GM23248 (cell line): Measurements from ENCODE around the gene HSP90AB1. TPM values are rescaled to one million over a fixed set of nuclear protein-coding genes. Genes with fewer than 3 reads are reported as not detected.

Experiments
- DNase-seq: peaks from one replicate; pipeline ENCODE4 v3.0.0-alpha.2; 2015
- H2AFZ ChIP-seq: fragments of 200-600 bp; sonication (generic); 2 replicates; pipeline ENCODE4 v1.6.1; 2016; ENCODE audit warnings: antibody characterized with exemption
- H3F3A ChIP-seq: fragments of 200-600 bp; sonication (generic); 2 replicates; pipeline ENCODE4 v1.6.1; 2016; ENCODE audit warnings: mild to moderate bottlenecking, antibody characterized with exemption, mixed run types; ENCODE audit not compliant: insufficient read depth
- H3K27ac ChIP-seq: fragments of 200-600 bp; sonication (generic); 2 replicates; pipeline ENCODE4 v1.5.1; 2016; ENCODE audit warnings: mild to moderate bottlenecking
- H3K27me3 ChIP-seq: fragments of 200-600 bp; sonication (generic); replicated peaks from 2 replicates; pipeline ENCODE4 v1.6.1; 2016; ENCODE audit warnings: mild to moderate bottlenecking; ENCODE audit not compliant: insufficient read depth
- H3K36me3 ChIP-seq: fragments of 200-600 bp; sonication (generic); 2 replicates; pipeline ENCODE4 v1.6.1; 2016; ENCODE audit warnings: low read depth, mild to moderate bottlenecking
- H3K4me1 ChIP-seq: fragments of 200-600 bp; sonication (generic); 2 replicates; pipeline ENCODE4 v1.6.1; 2016; ENCODE audit warnings: mild to moderate bottlenecking; ENCODE audit not compliant: insufficient read depth
- H3K4me2 ChIP-seq: fragments of 200-600 bp; sonication (generic); one replicate; pipeline ENCODE4 v1.6.1; 2016; ENCODE audit warnings: mild to moderate bottlenecking; ENCODE audit not compliant: unreplicated experiment
- H3K4me3 ChIP-seq: fragments of 200-600 bp; sonication (generic); 2 replicates; pipeline ENCODE4 v1.5.1; 2016; ENCODE audit warnings: mild to moderate bottlenecking
- H3K79me2 ChIP-seq: fragments of 200-600 bp; sonication (generic); 2 replicates; pipeline ENCODE4 v1.6.1; 2016; ENCODE audit warnings: mild to moderate bottlenecking; ENCODE audit not compliant: insufficient read depth
- H3K9ac ChIP-seq: fragments of 200-600 bp; sonication (generic); 2 replicates; pipeline ENCODE4 v1.6.1; 2016; ENCODE audit warnings: mild to moderate bottlenecking
- H3K9me2 ChIP-seq: fragments of 200-600 bp; sonication (generic); 2 replicates; pipeline ENCODE4 v1.6.1; 2016; ENCODE audit warnings: mixed run types, mild to moderate bottlenecking, moderate library complexity; ENCODE audit not compliant: insufficient read depth
- H3K9me3 ChIP-seq: fragments of 200-600 bp; sonication (generic); one replicate; pipeline ENCODE4 v1.6.1; 2017; ENCODE audit warnings: low read depth
- H4K20me1 ChIP-seq: fragments of 200-600 bp; sonication (generic); 2 replicates; pipeline ENCODE4 v1.6.0; 2016; ENCODE audit not compliant: insufficient read depth
- EZH2 ChIP-seq: fragments of 200-600 bp; sonication (generic); IDR thresholded peaks from 2 replicates; pipeline ENCODE4 v1.6.1; 2018; ENCODE audit warnings: antibody characterized with exemption, mild to moderate bottlenecking; ENCODE audit not compliant: insufficient read depth, poor library complexity, severe bottlenecking
- EZH2phosphoT487 ChIP-seq: fragments of 200-600 bp; sonication (generic); IDR thresholded peaks from 2 replicates; pipeline ENCODE4 v1.6.1; 2018; ENCODE audit warnings: antibody characterized with exemption, moderate library complexity, mild to moderate bottlenecking, low read depth; ENCODE audit not compliant: insufficient read depth
- WGBS, 2 experiments: methylation state at CpG; one replicate each; pipeline ENCODE4 v1.1.6; 2015 to 2017; ENCODE audit warnings: low lambda C conversion rate in 2 of 2, low coverage in 1 of 2; ENCODE audit errors: missing lambda C conversion rate in 2 of 2; 5-methylcytosine and 5-hydroxymethylcytosine counted together
- in situ Hi-C: fragments of 300-500 bp; cut with MboI; formaldehyde crosslinking; loops from 2 replicates; pipeline ENCODE4 v1.15.0; 2020
- polyA plus RNA-seq: library from polyadenylated mRNA; unstranded; fragments of >200 nt; fragmentation: Nextera tagmentation; extraction: Ambion mirVana; gene quantifications from 2 replicates; pipeline ENCODE4 v1.2.1, GENCODE V29; 2016
- total RNA-seq: library from RNA; depleted of rRNA; stranded (reverse); fragments of >200 nt; shearing (Covaris generic); gene quantifications from 2 replicates; pipeline ENCODE4 v1.2.3, GENCODE V29; 2014

The HSP90AB1 gene
- total and polyA plus RNA-seq, 2 experiments from 2014 or later: 392 to 732 TPM

GRCh38 chr6:44207966-44208365 lies 38.9 kb upstream of the HSP90AB1 start:
- Histone ChIP-seq H3K4me1 (no peaks in the 10 kb centered on the region), H3K9me3 (no peaks in the 10 kb centered on the region), H3K27me3 (no peaks in the 10 kb centered on the region), H3K9ac (no peak overlapping the region), H3K79me2 (no peaks in the 10 kb centered on the region), H2AFZ (no peak overlapping the region), H3K4me2 (no peak overlapping the region), H3K36me3 (no peaks in the 10 kb centered on the region), H3K9me2 (no peaks in the 10 kb centered on the region), H3K27ac (no peak overlapping the region), H4K20me1 (no peaks in the 10 kb centered on the region), H3F3A (no peaks in the 10 kb centered on the region), H3K4me3 (no peak overlapping the region)
- TF ChIP-seq EZH2phosphoT487 (no peak), EZH2 (no peak)
- in situ Hi-C loops: no loop called here
- DNase-seq: no peak
- 81 to 83% methylated on average over 6 of the region's 6 CpGs for WGBS, 2 experiments

DNA sequence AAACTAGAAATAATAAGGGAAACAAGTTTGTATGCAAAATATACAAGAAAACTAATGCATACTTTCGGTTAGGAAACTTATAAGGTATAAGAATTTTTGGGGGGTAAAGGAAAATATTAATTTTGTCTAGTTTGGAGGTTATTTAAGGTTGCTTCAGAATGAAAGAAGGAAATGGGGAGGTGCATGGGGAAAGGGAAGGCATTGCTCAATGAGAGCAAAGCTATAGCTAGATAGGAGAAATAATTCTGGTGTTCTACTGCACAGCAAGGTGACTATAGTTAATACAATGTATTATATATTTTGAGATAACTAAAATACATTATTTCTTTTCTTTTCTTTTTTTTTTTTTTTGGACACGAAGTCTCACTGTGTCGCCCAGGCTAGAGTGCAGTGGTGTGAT lies 35.6 kb upstream of the HSP90AB1 start:
- TF ChIP-seq EZH2phosphoT487: no peak
- TF ChIP-seq EZH2: no peak
- Histone ChIP-seq H3K4me1 (no peaks in the 10 kb centered on the region), H3K79me2 (no peaks in the 10 kb centered on the region), H3K9ac (no peak overlapping the region), H3F3A (no peaks in the 10 kb centered on the region), H3K9me2 (no peaks in the 10 kb centered on the region), H3K36me3 (no peaks in the 10 kb centered on the region), H3K4me2 (no peak overlapping the region), H4K20me1 (no peaks in the 10 kb centered on the region), H3K27ac (no peak overlapping the region), H3K9me3 (no peaks in the 10 kb centered on the region), H3K4me3 (no peak overlapping the region), H2AFZ (no peak overlapping the region), H3K27me3 (peaks cover 5% of the 10 kb centered on the region; the same call in 1 of the 2 replicates)
- in situ Hi-C loops: no loop called here
- no peak for DNase-seq
- WGBS, 2 experiments: 72 to 78% methylated on average over 3 of the region's 3 CpGs

DNA sequence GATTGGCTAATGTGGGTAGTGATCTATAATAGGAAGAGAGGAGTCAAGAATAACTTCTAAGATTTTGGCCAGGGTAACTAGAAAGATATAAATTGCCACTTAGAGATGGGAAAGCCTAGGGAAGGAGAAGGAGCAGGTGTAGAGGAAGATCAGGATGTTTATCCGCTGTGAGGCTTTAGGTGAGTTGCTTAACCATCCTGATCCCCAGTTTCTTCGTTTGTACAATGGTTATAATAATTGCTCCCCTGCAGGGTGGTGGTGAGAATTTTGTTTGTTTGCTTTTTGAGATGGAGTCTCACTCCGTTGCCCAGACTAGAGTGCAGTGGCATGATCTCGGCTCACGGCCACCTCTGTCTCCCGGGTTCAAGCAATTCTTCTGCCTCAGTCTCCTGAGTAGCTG lies 32.6 kb upstream of the HSP90AB1 start:
- Histone ChIP-seq H3K9me2 (no peaks in the 10 kb centered on the region), H3K4me3 (no peak overlapping the region), H3K27ac (no peak overlapping the region), H3K9me3 (no peaks in the 10 kb centered on the region), H3K27me3 (peaks cover 5% of the 10 kb centered on the region; the same call in 1 of the 2 replicates), H3F3A (peaks cover 6% of the 10 kb centered on the region), H3K79me2 (no peaks in the 10 kb centered on the region), H3K4me2 (no peak overlapping the region), H4K20me1 (no peaks in the 10 kb centered on the region), H3K36me3 (no peaks in the 10 kb centered on the region), H3K9ac (no peak overlapping the region), H2AFZ (no peak overlapping the region), H3K4me1 (peaks cover 9% of the 10 kb centered on the region)
- 82 to 83% methylated on average over 6 of the region's 6 CpGs for WGBS, 2 experiments
- DNase-seq: no peak
- in situ Hi-C loops: no loop called here
- no peak for TF ChIP-seq EZH2phosphoT487
- TF ChIP-seq EZH2: no peak

DNA sequence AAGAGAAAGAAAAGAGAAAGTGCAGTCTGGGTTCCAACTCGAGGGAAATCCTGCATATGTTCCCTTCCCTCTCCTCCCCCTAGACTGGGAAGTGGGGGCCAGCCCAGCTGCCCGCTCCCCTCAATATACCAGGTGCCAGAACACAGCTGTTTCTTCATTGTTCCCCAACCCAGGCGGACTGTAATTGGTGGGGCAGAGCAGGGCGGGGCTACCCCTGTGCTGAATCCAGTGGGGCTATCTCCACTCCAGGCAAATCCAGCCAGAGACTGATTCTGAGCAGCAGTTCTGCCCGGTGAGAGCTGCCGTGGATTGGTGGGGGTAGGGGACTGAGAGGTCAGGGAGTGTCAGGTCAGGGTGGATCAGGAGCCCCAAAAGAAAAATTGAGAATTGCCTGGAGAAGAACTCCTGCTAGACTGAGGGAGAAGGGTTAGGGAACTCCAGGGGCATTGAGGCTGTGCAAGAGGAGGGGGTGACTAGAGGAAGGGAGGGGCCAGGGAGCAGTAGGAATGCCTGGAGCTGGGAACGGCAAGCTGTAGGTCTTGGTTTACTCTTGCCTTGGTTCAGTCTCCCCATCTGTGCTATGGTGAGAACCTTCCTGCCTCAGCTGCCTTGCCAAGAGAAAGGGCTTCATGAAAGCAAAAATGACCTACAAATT lies 30.1 kb upstream of the HSP90AB1 start, which contains the start of gene MYMX:
Gene MYMX (plus strand): TSS at position 250 of the 655 bp plus-strand sequence. CDS start 546 bp downstream, outside the sequence.
- peak within 1 kb of the TSS; percentile 49; the same call in 1 of the 2 replicates for H2AFZ ChIP-seq
- H3K4me2 ChIP-seq: no peak within 1 kb of the TSS
- DNase-seq: no peak
- H3K4me1 ChIP-seq: peaks cover 19% of the 10 kb centered on the region
- TF ChIP-seq EZH2 (no peak), EZH2phosphoT487 (no peak)
- no peak within 1 kb of the TSS for H3K27ac ChIP-seq
- WGBS, 2 experiments: 17 to 21% methylated on average over 7 of the region's 7 CpGs
- H4K20me1 ChIP-seq: no peaks in the 10 kb centered on the region
- no peaks in the 10 kb centered on the region for H3K79me2 ChIP-seq
- no peaks in the 10 kb centered on the region for H3K9me2 ChIP-seq
- no peaks in the 10 kb centered on the region for H3K36me3 ChIP-seq
- peaks cover 12% of the 10 kb centered on the region for H3F3A ChIP-seq
- H3K9ac ChIP-seq: no peak within 1 kb of the TSS
- no peaks in the 10 kb centered on the region for H3K9me3 ChIP-seq
- in situ Hi-C loops: no loop called here
- H3K27me3 ChIP-seq: peaks cover 5% of the 10 kb centered on the region; the same call in 1 of the 2 replicates
- no peak within 1 kb of the TSS for H3K4me3 ChIP-seq
